ENCODE data around the gene CALY.

CALY gene

GRCh38 chr10:133365461-133366129, 28.9 kb upstream of the CALY start:
- no peak for DNase-seq

GRCh38 chr10:133364645-133365431, 28.1 kb upstream of the CALY start:
- DNase-seq = no peak

- no peak for DNase-seq
Observed at GRCh38 chr10:133362846-133363245, 26.1 kb upstream of the CALY start.

GRCh38 chr10:133361773-133362441, 25.2 kb upstream of the CALY start:
- no peak for DNase-seq

GRCh38 chr10:133361227-133361626, 24.5 kb upstream of the CALY start:
- no peak for DNase-seq

- no peak for DNase-seq
Observed at GRCh38 chr10:133359972-133360610, 23.4 kb upstream of the CALY start.

- DNase-seq = peak; percentile 4 to 26
Observed at GRCh38 chr10:133359554-133359971, 22.9 kb upstream of the CALY start.

- DNase-seq = no peak
Observed at GRCh38 chr10:133358925-133359310, 22.2 kb upstream of the CALY start.

- DNase-seq = no peak
Observed at GRCh38 chr10:133358162-133358924, 21.6 kb upstream of the CALY start.

GRCh38 chr10:133357285-133358161, 20.8 kb upstream of the CALY start, which contains the start of gene FUOM:
TSS of gene FUOM (minus strand) at chr10:133358019. CDS start at chr10:133358007, 12 bp downstream.
- no peak for DNase-seq

- DNase-seq = no peak
Observed at GRCh38 chr10:133356549-133357284, 20.0 kb upstream of the CALY start.

GRCh38 chr10:133355991-133356390, 19.3 kb upstream of the CALY start:
- no peak for DNase-seq

GRCh38 chr10:133355266-133355665, 18.6 kb upstream of the CALY start:
- no peak for DNase-seq

GRCh38 chr10:133354672-133355240, 18.1 kb upstream of the CALY start:
- DNase-seq = no peak

- DNase-seq = no peak
Observed at GRCh38 chr10:133353988-133354605, 17.4 kb upstream of the CALY start.

GRCh38 chr10:133353202-133353959, 16.7 kb upstream of the CALY start:
- DNase-seq = no peak

- no peak for DNase-seq
Observed at GRCh38 chr10:133351408-133352318, 15.0 kb upstream of the CALY start.

- no peak for DNase-seq
Observed at GRCh38 chr10:133350950-133351329, 14.2 kb upstream of the CALY start.
